K562 (cell line): ENCODE data around the gene TMEM123.

Experiments used
- ARID1B ChIP-seq: fragments of 450-650 bp; IDR thresholded peaks from 2 replicates; pipeline ENCODE4 v1.6.1; 2016; ENCODE audit warnings: antibody characterized with exemption, mild to moderate bottlenecking, inconsistent platforms
- IRF2 ChIP-seq: sonication (generic); formaldehyde crosslinking; IDR thresholded peaks from 2 replicates; pipeline ENCODE4 v1.8.1; 2022; ENCODE audit warnings: mild to moderate bottlenecking, missing genetic modification reagents
- NFIC ChIP-seq: fragments of 450-650 bp; IDR thresholded peaks from 2 replicates; pipeline ENCODE4 v1.6.1; 2017; ENCODE audit warnings: mild to moderate bottlenecking, inconsistent platforms
- SAFB ChIP-seq: fragments of 200-400 bp; formaldehyde crosslinking; IDR thresholded peaks from 2 replicates; pipeline ENCODE4 v1.6.1; 2017; ENCODE audit warnings: low read depth, low read length, borderline replicate concordance
- SIN3B ChIP-seq: fragments of 450-650 bp; IDR thresholded peaks from 2 replicates; pipeline ENCODE4 v1.6.1; 2017; ENCODE audit warnings: low read depth, mild to moderate bottlenecking, moderate library complexity
- SMAD1 ChIP-seq: fragments of 150-350 bp; IDR thresholded peaks from 2 replicates; pipeline ENCODE4 v1.6.1; 2014; ENCODE audit warnings: low read length, low read depth; ENCODE audit not compliant: partially characterized antibody
- SMARCA4 ChIP-seq: fragments of 450-650 bp; IDR thresholded peaks from 2 replicates; pipeline ENCODE4 v1.6.1; 2016
- SMARCB1 ChIP-seq: IDR thresholded peaks from 2 replicates; pipeline ENCODE4 v1.6.1; 2011; ENCODE audit warnings: improper control_type of control experiment, low read depth; ENCODE audit not compliant: insufficient read length
- SP1 ChIP-seq: sonication (generic); formaldehyde crosslinking; IDR thresholded peaks from 2 replicates; pipeline ENCODE4 v1.8.1; 2022; ENCODE audit warnings: mild to moderate bottlenecking, missing genetic modification reagents
- TF ChIP-seq, protein P1 (sequence below): fragments of 450-650 bp; IDR thresholded peaks from 2 replicates; pipeline ENCODE4 v1.7.0; 2016; ENCODE audit warnings: borderline replicate concordance
- TF ChIP-seq, protein P2 (sequence below): sonication (generic); formaldehyde crosslinking; IDR thresholded peaks from 2 replicates; pipeline ENCODE4 v1.8.1; 2023; ENCODE audit warnings: mild to moderate bottlenecking, missing genetic modification reagents

DNA sequence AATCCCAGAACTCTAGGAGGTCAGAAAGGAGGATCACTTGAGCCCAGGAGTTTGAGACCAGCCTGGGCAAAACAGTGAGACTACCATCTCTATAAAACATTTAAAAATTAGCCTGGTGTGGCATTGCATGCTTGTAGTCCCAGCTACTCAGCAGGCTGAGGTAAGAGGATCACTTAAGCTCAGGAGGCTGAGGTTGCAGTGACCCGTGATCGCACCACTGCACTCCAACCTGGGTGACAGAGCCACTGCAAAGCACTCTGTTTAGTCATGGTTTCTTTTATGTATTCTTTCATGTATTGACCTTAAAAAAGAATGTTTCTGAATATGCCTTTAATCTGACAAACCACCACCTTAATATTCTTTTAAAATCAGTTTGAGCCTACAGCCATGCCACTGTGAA, 53.4 kb downstream of the TMEM123 start:
- TF ChIP-seq SP1 (CRISPR knock-in tag), result no peak
- TF ChIP-seq, protein P1, sequence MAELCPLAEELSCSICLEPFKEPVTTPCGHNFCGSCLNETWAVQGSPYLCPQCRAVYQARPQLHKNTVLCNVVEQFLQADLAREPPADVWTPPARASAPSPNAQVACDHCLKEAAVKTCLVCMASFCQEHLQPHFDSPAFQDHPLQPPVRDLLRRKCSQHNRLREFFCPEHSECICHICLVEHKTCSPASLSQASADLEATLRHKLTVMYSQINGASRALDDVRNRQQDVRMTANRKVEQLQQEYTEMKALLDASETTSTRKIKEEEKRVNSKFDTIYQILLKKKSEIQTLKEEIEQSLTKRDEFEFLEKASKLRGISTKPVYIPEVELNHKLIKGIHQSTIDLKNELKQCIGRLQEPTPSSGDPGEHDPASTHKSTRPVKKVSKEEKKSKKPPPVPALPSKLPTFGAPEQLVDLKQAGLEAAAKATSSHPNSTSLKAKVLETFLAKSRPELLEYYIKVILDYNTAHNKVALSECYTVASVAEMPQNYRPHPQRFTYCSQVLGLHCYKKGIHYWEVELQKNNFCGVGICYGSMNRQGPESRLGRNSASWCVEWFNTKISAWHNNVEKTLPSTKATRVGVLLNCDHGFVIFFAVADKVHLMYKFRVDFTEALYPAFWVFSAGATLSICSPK, result no peak
- TF ChIP-seq SMAD1, result no peak
- no peak for TF ChIP-seq SMARCA4
- TF ChIP-seq SMARCB1, result no peak
- TF ChIP-seq SAFB, result no peak
- TF ChIP-seq ARID1B, result no peak
- TF ChIP-seq NFIC, result no peak
- TF ChIP-seq SIN3B, result no peak
- no peak for TF ChIP-seq IRF2 (CRISPR knock-in tag)
- TF ChIP-seq, protein P2, sequence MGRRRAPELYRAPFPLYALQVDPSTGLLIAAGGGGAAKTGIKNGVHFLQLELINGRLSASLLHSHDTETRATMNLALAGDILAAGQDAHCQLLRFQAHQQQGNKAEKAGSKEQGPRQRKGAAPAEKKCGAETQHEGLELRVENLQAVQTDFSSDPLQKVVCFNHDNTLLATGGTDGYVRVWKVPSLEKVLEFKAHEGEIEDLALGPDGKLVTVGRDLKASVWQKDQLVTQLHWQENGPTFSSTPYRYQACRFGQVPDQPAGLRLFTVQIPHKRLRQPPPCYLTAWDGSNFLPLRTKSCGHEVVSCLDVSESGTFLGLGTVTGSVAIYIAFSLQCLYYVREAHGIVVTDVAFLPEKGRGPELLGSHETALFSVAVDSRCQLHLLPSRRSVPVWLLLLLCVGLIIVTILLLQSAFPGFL, result no peak
